Astrocyte (in vitro differentiated cells and primary cell): ENCODE results near the gene TBX18. TPM values are rescaled to one million over a fixed set of nuclear protein-coding genes. Genes with fewer than 3 reads are reported as not detected.

Experiments
- DNase-seq: peaks from one replicate; pipeline ENCODE4 v3.0.0-alpha.2; 2010; ENCODE audit warnings: low read depth
- FAIRE-seq: peaks from 2 replicates; lab custom pipeline; 2011; peaks lifted over from hg19 to GRCh38; lab: Jason Lieb, UNC
- H2AFZ ChIP-seq: 2 replicates; pipeline ENCODE4 v1.6.0; 2012; ENCODE audit warnings: low read depth, low read length, inconsistent platforms
- H3K27ac ChIP-seq: 2 replicates; pipeline ENCODE4 v1.5.1; 2011; ENCODE audit warnings: low read depth, low read length, inconsistent platforms
- H3K27me3 ChIP-seq: 2 replicates; pipeline ENCODE4 v1.6.0; 2011; ENCODE audit warnings: low read length, inconsistent platforms; ENCODE audit not compliant: insufficient read depth
- H3K36me3 ChIP-seq: 2 replicates; pipeline ENCODE4 v1.5.1; 2011; ENCODE audit warnings: low read length, inconsistent platforms; ENCODE audit not compliant: insufficient read depth
- H3K4me1 ChIP-seq: 2 replicates; pipeline ENCODE4 v1.5.1; 2011; ENCODE audit warnings: low read length, inconsistent platforms; ENCODE audit not compliant: insufficient read depth
- H3K4me2 ChIP-seq: 2 replicates; pipeline ENCODE4 v1.6.0; 2012; ENCODE audit warnings: low read length, inconsistent platforms
- H3K4me3 ChIP-seq: 2 replicates; pipeline ENCODE4 v1.5.1; 2011; ENCODE audit warnings: low read depth, mild to moderate bottlenecking, low read length, inconsistent platforms; ENCODE audit not compliant: insufficient read depth
- H3K79me2 ChIP-seq: 2 replicates; pipeline ENCODE4 v1.6.0; 2012; ENCODE audit warnings: mild to moderate bottlenecking, low read length, inconsistent platforms; ENCODE audit not compliant: insufficient read depth
- H3K9ac ChIP-seq: 2 replicates; pipeline ENCODE4 v1.6.0; 2012; ENCODE audit warnings: mild to moderate bottlenecking, low read length, inconsistent platforms
- H3K9me3 ChIP-seq: 2 replicates; pipeline ENCODE4 v1.5.1; 2012; ENCODE audit warnings: low read depth, mild to moderate bottlenecking, low read length, inconsistent platforms; ENCODE audit not compliant: insufficient read depth
- H4K20me1 ChIP-seq: 2 replicates; pipeline ENCODE4 v1.6.0; 2012; ENCODE audit warnings: low read length, inconsistent platforms; ENCODE audit not compliant: insufficient read depth
- H3K27ac Mint-ChIP-seq: one replicate; pipeline ENCODE4 v1.8.0; 2021; ENCODE audit warnings: mild to moderate bottlenecking, mixed read lengths; ENCODE audit not compliant: unreplicated experiment
- H3K27me3 Mint-ChIP-seq: one replicate; pipeline ENCODE4 v1.8.0; 2021; ENCODE audit warnings: low read depth, mixed read lengths; ENCODE audit not compliant: unreplicated experiment
- H3K36me3 Mint-ChIP-seq: one replicate; pipeline ENCODE4 v1.8.0; 2021; ENCODE audit warnings: low read depth, mixed read lengths; ENCODE audit not compliant: unreplicated experiment
- H3K4me1 Mint-ChIP-seq: one replicate; pipeline ENCODE4 v1.8.0; 2021; ENCODE audit warnings: low read depth, mixed read lengths; ENCODE audit not compliant: unreplicated experiment
- H3K4me3 Mint-ChIP-seq: one replicate; pipeline ENCODE4 v1.8.0; 2021; ENCODE audit warnings: mild to moderate bottlenecking, moderate library complexity, mixed read lengths; ENCODE audit not compliant: unreplicated experiment
- H3K9me3 Mint-ChIP-seq: one replicate; pipeline ENCODE4 v1.8.0; 2021; ENCODE audit warnings: mild to moderate bottlenecking, mixed read lengths; ENCODE audit not compliant: unreplicated experiment
- EZH2 ChIP-seq: IDR thresholded peaks from 2 replicates; pipeline ENCODE4 v1.6.1; 2012; ENCODE audit warnings: mild to moderate bottlenecking, low read length, inconsistent platforms; ENCODE audit not compliant: insufficient read depth
- total RNA-seq: library from RNA; stranded (reverse); gene quantifications from 2 replicates; pipeline ENCODE4 v1.2.1, GENCODE V29; 2021
- TF ChIP-seq, protein P1 (sequence below): IDR thresholded peaks from 2 replicates; pipeline ENCODE4 v1.5.1; 2011; ENCODE audit warnings: low read depth, mild to moderate bottlenecking, inconsistent platforms, low read length, moderate library complexity; ENCODE audit not compliant: insufficient read depth

Gene TBX18
- total RNA-seq, 1 donor from 2014 or later: 12.5 TPM

DNA sequence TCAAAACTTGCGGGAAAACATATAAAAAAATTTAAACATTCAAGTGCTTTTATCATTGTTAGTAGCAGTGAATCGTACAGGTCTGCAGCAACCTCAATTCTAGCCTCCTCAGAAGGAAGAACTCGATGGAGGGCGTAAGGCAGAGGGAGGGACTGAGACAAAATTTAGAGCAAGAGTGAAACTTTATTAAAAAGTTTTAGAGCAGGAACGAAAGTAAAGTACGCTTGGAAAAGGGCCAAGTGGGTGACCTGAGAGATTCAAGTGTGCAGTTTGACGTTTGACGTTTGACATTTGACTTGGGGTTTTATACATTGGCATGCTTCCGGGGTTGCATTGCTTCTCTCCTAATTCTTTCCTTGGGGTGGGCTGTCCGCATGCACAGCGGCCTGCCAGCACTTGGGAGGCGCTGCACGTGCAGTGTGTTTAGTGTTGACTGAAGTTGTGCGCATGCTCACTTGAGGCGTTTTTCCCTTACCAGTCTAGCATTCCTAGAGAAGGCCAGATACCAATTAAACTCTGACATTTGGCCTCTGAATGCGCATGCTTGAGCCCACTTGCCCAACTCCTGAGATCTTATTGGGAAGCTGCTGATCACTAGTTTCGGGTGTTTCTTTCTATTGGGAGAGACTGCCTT is 82.6 kb downstream of the TBX18 start:
- FAIRE-seq: no peak
- no peak overlapping the region for H3K27ac ChIP-seq
- H3K9ac ChIP-seq: no peak overlapping the region
- H3K27me3 ChIP-seq: no peaks in the 10 kb centered on the region
- Mint-ChIP-seq H3K27me3 (no peaks in the 10 kb centered on the region), H3K4me3 (no peak overlapping the region), H3K4me1 (no peaks in the 10 kb centered on the region), H3K27ac (no peak overlapping the region), H3K36me3 (no peaks in the 10 kb centered on the region), H3K9me3 (no peaks in the 10 kb centered on the region)
- DNase-seq: no peak
- no peak for TF ChIP-seq EZH2
- TF ChIP-seq, protein P1, sequence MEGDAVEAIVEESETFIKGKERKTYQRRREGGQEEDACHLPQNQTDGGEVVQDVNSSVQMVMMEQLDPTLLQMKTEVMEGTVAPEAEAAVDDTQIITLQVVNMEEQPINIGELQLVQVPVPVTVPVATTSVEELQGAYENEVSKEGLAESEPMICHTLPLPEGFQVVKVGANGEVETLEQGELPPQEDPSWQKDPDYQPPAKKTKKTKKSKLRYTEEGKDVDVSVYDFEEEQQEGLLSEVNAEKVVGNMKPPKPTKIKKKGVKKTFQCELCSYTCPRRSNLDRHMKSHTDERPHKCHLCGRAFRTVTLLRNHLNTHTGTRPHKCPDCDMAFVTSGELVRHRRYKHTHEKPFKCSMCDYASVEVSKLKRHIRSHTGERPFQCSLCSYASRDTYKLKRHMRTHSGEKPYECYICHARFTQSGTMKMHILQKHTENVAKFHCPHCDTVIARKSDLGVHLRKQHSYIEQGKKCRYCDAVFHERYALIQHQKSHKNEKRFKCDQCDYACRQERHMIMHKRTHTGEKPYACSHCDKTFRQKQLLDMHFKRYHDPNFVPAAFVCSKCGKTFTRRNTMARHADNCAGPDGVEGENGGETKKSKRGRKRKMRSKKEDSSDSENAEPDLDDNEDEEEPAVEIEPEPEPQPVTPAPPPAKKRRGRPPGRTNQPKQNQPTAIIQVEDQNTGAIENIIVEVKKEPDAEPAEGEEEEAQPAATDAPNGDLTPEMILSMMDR: no peak
- no peak overlapping the region for H3K4me3 ChIP-seq
- no peaks in the 10 kb centered on the region for H3K4me1 ChIP-seq
- H3K36me3 ChIP-seq: no peaks in the 10 kb centered on the region
- H3K79me2 ChIP-seq: no peaks in the 10 kb centered on the region
- H4K20me1 ChIP-seq: no peaks in the 10 kb centered on the region
- no peak overlapping the region for H3K4me2 ChIP-seq
- no peak overlapping the region for H2AFZ ChIP-seq
- H3K9me3 ChIP-seq: no peaks in the 10 kb centered on the region

DNA sequence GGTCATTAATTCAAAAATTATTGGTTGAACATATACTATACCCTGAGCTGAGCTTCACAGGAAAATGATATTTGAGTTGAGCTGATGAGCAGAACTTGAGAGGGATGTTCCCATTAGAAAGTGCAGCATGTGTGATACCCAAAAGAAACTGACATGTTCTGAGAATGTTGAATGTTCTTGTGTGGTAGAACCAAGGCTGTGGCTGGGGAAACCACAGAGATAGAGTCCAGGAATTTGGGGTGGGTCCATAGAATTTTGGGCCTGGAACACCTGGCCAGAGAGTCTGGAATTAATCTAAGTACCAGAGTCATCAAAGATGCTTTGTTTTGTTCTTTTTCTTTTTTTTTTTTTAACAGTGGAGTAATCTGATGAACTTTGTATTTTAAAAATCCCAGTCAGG is 88.7 kb downstream of the TBX18 start:
- Histone ChIP-seq H3K4me3 (no peak overlapping the region), H3K27me3 (no peaks in the 10 kb centered on the region), H2AFZ (no peak overlapping the region), H3K9me3 (no peaks in the 10 kb centered on the region), H3K4me2 (no peak overlapping the region), H3K36me3 (no peaks in the 10 kb centered on the region), H3K79me2 (no peaks in the 10 kb centered on the region), H3K4me1 (no peaks in the 10 kb centered on the region), H3K27ac (no peak overlapping the region), H4K20me1 (no peaks in the 10 kb centered on the region), H3K9ac (no peak overlapping the region)
- Mint-ChIP-seq H3K27me3 (no peaks in the 10 kb centered on the region), H3K9me3 (no peaks in the 10 kb centered on the region), H3K4me1 (no peaks in the 10 kb centered on the region), H3K4me3 (no peak overlapping the region), H3K36me3 (no peaks in the 10 kb centered on the region), H3K27ac (no peak overlapping the region)
- TF ChIP-seq EZH2: no peak
- TF ChIP-seq, protein P1: no peak
- DNase-seq (no peak), FAIRE-seq (no peak)

DNA sequence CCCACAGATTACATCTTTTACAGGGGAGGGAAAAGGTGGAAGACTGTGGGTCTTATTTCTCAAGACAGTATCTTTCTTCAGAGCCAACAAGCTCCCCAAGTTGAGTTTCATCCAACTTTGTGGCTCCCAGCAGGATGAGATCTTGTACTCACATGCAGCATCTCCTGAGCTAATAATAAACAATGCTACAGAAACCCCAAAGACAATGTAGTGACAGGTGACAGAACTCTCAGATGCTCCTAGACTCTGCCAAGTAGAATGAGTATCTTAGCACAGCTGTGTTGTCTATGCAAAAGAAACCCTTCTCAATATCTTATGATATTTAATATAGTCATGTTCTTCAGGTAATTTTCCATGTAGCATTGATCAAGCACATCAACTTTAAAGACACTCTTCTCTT is 90.0 kb downstream of the TBX18 start:
- H3K4me3 ChIP-seq: no peak overlapping the region
- Mint-ChIP-seq H3K4me1 (no peaks in the 10 kb centered on the region), H3K9me3 (no peaks in the 10 kb centered on the region), H3K27ac (no peak overlapping the region), H3K4me3 (no peak overlapping the region), H3K27me3 (no peaks in the 10 kb centered on the region), H3K36me3 (no peaks in the 10 kb centered on the region)
- H3K27ac ChIP-seq: no peak overlapping the region
- H3K79me2 ChIP-seq: no peaks in the 10 kb centered on the region
- no peaks in the 10 kb centered on the region for H3K36me3 ChIP-seq
- FAIRE-seq (no peak), DNase-seq (no peak)
- H3K9me3 ChIP-seq: no peaks in the 10 kb centered on the region
- no peak overlapping the region for H3K9ac ChIP-seq
- H3K4me2 ChIP-seq: no peak overlapping the region
- H4K20me1 ChIP-seq: no peaks in the 10 kb centered on the region
- H2AFZ ChIP-seq: no peak overlapping the region
- H3K4me1 ChIP-seq: no peaks in the 10 kb centered on the region
- TF ChIP-seq, protein P1: no peak
- TF ChIP-seq EZH2: no peak
- H3K27me3 ChIP-seq: no peaks in the 10 kb centered on the region
